Activated CD4-positive, alpha-beta T cell treated with anti-CD3 and anti-CD28 coated beads, Interleukin-2, amount 50 U/mL, for 48 hours (primary cell): ENCODE results near the gene GPATCH11.

ENCODE experiments used
- DNase-seq, 2 experiments: peaks; one replicate each; pipeline ENCODE4 v3.0.0-alpha.2; 2020

The GPATCH11 gene

DNA sequence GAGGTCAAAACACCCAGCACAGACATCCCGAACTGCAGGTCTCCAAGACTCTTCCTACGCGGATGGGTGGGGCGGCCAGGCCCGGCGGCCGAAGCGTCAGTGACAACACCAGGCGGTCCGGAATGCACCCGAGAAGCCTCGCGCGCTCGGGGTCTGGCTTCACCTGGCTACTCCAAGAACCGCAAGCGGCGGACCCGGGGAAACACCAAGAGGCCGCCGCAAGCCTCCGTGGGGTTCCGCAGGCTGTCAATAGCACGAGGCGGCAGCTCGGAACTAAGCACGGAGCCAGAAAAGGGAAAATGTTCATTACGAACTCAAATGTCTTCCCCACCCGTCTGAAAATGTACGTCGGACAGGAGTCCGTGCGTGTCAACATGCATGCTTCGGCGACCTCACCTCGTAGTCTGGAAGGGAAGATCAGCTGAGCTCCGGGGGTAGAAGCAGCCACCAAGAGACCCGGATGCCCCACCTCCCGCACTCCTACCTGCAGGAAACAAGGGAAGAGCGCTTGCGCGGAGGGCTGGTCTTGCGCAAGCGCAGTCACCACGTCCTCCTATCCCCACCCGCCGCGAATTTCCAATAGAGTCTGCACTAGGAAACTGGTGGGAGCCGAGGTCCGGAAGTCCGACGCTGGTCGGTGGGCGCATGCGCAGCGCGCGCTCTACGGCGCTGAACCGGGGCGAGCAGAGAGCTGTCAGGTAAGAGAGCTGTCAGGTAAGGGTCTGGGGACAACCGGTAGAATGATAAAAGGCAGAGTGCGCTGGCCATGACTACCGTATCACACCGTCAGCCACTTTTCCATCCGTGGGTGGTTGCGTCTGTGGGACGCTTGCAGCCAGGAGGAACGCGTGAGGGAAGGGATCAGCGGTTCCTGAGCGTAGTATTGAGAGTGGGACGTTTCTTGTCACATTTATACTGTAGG, at the start of gene GPATCH11, which contains the start of gene HEATR5B:
Gene GPATCH11, plus strand, starts transcription at position 646 of the 922 bp plus-strand sequence. CDS start 3,864 bp downstream, outside the sequence.
Gene HEATR5B, minus strand, starts transcription at position 500 of the 922 bp plus-strand sequence. CDS start 958 bp downstream, outside the sequence.
- DNase-seq, result peak; percentile 91 to 94

DNA sequence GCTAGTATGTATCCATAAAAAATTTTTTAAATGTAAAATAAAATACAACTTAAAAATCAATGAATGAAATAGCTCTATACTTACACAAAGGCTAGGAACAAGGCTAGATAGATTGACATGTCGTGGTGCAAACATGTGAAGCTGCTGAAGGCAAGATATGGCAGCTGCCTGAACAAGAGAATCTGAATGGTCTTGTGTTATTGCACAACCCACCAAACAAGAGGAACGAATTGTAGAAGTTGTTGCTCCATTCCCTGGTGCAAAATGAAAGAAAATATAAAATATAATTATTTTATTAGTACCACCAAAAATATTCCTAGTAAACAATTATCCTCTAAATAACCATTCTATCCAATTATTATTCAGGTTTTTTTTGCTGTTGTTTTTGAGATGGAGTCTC, 46.5 kb upstream of the GPATCH11 start:
- DNase-seq, result no peak

DNA sequence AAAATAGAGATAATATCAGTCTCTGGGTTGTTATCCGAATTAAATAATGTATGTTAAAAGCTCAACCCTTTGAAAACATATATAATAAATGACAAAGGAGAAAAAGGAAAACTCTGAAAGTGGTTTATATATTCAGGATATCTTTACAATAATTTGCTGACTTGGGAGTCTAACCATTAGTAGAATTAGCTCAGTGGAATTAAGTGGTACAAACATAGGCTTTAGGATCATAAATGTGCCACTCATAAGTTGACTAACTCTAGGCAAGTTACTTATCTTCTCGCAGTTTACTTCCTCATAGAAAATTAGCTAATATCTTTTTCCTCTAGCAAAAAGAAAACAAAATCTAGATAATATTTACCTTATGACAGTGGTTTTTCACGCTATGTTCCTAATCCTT, 44.7 kb upstream of the GPATCH11 start:
- no peak for DNase-seq

DNA sequence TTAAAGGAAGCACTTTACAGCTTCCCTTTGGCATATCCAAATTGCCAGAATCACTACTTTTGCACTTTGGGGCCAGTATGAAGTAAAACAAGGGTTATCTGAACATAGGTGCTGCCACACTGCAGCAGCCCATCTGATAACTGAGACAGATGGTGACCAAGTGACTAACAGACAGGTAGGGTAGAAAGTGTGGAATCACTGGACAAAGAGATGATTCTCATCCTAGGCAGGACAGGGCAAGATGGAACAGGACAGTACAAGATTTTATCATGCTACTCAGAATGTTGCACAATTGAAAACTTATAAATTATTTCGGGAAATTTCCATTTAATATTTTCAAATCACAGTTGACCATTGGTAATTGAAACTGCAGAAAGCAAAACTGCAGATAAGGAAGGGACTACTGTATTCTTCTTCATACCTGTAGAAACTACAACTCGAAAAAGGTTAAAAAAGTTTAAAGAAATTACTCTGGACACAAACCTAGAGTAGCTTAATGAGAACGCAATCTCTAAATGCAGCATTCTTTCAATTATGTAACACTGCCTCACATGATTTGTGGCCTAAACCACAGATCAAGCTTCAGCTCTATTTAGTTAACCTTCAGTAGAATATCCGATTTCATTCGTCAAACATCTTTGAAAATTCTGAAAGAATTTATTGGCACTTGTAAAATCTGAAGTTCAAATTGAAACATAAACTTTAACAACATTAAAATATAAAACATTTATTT, 31.6 kb upstream of the GPATCH11 start:
- no peak for DNase-seq

DNA sequence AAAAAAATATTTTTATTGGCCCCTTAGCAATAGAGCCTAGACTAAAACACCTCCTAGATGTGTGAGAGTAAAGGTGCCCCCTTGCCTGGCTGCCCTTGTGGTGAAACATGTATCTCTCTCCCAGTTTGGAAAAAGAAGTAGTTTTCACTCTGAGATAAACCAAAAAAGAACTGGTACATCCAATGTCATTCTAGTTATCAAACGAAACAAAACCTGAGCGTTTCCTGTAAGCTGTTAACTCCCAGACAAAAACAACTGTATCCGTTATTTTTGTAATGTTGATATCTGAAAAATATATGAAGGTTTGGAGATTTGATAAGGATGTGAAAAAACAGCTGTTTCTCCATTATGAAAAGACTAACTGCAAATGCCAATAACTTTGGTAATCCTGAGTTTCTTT, 24.5 kb upstream of the GPATCH11 start:
- no peak for DNase-seq

DNA sequence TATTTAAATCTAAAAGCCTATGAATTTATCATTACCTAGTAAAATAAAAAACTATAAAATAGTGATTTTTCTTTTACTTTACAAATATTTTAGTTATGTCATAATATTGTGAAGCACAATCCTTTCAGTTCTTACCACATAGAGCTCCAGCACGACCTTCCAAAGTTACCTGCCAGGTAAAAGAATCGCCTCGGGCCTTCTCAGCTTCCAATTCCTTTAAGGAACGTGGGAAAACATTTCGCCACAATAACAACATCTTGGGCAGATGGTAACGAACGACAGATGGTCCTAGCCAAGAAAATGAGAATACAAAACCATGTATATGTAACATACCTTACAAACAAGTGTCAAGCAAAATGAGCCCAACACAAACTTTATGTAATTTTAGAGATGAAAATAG, 23.9 kb upstream of the GPATCH11 start:
- DNase-seq, result no peak

DNA sequence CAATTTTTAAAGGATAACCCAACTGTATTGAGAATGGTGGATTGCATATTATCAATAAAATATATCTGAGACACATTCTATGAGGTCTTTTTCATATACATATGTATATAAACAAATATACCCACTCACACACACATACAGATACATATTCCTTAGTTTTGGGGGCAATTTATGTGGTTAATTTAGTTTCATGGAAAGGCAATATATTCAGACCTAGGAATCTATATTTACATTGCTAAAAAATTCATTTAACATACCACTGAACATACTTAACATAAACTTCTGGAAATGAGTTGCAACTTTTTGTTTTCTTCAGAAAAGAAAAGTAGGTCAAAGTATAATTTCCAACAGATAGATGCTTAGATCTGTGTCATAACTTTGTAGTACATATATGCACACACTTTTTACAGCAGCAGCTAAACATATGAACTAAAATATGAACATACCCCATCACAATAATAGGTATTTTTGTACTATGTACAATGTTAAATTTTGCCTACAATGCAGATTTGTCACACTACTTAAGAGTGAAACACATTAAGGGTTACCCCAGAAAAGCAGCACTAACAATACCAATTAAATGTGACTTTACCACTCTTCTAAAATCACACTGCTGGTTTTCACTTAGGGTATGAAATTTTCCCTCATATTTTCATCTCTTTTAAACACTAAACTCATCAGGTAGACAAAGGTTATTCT, 23.2 kb upstream of the GPATCH11 start:
- no peak for DNase-seq

DNA sequence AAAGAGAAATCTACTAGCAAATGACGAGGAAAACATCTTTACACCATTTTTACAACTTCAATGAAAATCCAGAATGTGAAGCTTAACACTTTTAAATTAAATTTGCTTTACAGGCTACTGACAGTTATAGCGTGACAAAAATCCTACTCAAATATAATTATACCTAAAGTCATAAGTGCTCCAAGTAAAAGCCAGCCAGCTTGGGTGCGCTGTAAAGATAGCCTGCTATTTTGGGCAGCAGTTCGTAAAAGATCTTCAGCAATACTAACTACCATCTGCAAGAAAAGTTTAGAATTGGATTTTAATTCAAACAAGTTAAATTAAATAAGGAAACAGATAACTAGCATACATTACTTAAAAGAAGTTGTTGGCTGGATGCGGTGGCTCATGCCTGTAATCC, 22.5 kb upstream of the GPATCH11 start:
- DNase-seq, result no peak

DNA sequence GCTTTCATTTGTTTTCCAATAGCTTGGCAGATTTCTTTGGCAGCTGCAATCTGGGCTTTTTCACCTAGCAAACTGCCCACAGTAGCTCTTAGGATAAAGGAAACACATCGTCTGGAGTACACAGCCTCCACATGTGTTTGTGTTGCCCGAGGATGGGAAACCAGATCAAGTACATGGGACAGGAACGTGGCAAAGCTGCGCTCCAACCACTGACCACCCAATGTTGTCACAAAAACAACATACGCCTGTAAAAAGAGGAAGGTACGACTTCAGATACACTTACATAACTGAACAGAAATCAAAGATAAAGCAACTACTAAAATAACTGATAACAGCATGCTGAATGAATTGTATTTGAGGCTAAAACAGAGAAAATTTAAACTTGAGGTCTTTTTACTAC, 15.6 kb upstream of the GPATCH11 start:
- no peak for DNase-seq

DNA sequence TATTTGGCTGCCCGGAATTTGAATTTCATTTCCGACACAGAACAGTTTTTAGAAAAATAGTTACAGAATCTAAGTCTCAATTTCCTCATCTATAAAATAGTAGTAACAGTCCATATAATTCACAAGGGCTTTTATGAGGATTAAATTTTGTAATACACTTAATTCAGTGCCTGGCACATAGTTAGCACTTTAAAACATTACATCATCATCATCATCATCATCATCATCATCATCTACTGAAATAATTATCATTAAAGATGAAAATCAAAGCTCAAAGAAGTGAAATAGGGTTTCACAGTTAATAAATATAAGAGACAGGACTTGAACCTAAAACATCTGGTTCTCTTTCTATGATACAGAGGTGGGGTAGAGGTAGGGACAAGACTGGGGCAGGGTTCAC, 13.4 kb upstream of the GPATCH11 start:
- no peak for DNase-seq

DNA sequence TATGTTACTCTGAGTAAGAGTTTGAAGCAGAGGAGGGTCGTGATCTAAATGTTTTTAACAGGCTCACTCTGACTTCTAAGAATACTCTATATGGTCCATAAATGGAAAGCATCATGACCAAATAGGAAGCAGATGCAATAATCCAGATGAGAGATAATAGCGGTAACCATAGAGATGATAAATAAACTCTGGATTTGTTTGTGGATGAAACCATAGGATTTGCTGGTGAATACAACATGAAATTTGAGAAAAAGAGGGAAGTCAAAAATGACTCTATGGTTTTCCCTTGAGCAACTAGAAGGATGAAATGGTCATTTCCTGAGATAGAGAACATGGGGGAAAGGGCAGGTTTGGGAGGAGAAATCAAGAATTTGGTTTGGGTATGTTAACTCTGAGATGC, 4.1 kb upstream of the GPATCH11 start:
- no peak for DNase-seq

DNA sequence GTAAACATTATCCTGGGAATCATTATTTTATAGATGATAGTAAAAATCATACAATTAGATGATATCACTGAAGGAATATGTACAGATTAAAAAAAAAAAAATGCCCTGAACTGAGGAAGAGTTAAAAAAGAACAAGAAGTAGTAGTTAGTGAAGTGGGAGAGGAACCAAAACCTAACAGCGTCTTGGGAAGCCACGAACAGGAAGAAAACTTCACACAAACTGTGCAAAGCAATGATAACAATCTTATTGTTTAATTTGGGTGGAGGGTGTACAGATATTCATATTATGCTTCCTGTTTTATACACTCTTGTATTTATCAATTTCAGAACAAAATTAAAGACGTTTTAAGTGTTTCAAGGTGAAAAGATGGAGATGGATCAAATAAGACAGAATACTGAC, 3.6 kb upstream of the GPATCH11 start:
- DNase-seq, result no peak

DNA sequence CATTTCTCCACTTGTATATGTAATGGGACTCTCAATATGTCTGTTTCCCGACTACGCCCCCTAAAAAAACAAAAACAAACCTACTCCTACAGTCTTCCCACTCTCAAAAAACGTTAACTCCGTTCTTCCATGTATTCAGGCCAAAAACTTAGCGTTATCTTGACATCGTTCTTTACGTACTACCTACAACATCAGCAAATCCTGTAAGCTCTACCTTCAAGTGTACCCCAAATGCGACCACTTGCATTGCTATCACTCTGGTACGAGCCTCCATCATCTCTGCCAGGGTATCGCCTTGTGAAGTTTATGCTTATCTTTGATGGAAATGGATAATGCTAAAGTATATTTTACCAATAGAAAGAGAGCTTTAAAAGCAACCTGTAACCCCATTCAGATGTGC, 479 bp downstream of the GPATCH11 start:
- DNase-seq, result no peak

DNA sequence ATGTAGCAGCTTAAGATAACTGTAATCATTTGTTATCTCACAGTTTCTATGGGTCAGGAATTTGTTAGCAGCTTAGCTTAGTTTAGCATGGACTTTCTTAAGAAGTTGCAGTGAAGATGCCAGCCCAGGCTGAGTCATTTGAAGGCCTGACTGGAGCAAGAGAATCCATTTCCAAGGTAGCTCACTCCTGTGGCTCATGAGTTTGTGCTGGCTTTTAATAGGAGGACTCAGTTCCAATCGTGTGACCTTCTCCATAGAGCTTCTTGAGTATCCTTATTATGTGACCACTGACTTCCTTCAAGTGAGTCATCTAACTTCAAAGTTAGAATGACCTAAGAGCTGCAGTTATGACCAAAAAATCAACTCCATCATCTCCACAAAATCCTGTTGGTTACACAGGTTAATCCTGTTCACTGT, 1.4 kb downstream of the GPATCH11 start:
- DNase-seq, result peak in 1 of 2 experiments; percentile 7

DNA sequence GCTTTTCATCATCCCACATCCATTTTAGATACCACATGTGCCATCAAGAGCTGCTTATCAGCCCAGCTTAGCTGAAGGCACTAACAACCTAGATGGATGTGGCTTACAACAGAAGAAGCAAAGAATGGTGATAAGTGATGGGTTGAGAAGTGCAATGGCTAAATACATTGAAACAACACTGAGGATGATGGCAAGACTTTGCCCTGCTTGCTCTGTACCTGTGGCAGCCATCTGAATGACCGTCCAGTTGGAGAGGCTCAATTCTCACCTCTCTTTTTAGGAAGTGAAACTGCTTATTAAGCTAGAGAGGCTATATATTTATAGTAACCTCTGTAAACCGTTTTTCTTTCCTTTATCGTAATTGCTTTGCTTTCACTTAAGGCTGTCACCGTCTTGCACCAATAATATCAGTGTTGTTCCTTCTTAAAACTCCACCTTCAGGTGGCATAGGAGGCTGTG, 5.7 kb downstream of the GPATCH11 start:
- no peak for DNase-seq

DNA sequence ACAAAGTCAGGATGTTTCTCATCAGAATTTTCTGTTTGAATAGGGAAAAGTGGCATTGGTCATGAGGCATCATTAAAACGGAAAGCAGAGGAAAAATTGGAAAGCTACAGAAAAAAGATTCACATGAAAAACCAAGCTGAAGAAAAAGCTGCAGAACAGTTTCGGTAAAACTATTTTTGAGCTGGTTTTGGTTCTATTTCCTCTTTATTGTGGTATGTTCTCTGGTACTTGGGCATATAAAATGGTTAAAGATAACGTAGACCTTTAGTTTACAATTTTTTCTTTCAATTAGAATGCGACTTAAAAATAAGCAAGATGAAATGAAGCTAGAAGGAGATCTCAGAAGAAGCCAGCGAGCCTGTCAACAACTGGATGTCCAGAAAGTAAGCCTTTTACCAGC, 7.6 kb downstream of the GPATCH11 start:
- DNase-seq, result no peak

DNA sequence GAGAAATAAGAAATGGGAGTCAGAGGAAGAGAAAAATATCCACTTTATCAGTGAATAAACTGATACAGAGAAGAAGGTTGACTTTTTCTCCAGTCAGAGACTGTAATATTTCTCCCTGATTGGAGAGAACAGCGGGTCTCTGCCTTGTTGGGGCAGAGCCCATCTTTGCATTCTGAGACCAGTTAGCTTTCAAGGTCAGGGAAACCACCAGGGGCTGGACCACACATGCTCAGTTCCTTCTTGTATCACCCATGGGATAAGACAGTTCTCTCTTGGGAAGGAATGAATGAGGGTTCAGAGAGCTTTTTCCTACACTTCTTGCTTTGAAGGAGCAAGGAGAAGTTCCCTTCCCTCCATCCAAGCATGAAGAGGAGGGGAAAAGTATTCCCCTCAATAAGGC, 12.2 kb downstream of the GPATCH11 start:
- DNase-seq, result no peak

DNA sequence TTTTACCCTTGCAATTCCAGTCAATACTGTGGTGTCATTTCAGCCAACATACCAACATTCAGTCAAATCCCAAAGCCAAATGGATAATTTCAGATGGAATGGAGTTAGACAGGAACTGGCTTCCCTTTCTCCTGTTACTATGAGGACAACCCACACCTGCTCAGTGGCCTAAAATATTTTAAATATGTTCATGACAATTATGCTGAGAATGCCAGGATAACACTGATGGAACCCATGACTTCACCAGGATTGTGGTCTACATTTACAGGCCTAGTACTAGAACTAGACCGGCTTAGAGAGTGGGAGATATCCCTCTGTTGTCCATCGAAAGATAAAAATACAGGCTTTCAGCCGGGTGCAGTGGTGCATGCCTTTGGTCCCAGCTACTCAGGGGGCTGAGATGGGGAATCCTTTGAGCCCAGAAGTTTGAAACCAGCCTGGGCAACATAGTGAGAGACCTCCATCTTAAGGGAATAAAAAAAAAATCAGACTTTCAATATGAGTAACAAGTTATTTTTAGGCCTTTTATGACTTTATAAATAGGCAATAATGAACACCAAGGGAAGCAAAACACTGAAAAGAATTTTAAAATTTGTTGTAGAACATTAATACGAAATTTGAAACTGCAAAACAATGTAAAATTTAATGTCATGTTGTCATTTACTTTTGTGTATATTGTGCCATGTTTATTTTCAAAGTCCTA, 14.2 kb downstream of the GPATCH11 start:
- DNase-seq, result no peak

DNA sequence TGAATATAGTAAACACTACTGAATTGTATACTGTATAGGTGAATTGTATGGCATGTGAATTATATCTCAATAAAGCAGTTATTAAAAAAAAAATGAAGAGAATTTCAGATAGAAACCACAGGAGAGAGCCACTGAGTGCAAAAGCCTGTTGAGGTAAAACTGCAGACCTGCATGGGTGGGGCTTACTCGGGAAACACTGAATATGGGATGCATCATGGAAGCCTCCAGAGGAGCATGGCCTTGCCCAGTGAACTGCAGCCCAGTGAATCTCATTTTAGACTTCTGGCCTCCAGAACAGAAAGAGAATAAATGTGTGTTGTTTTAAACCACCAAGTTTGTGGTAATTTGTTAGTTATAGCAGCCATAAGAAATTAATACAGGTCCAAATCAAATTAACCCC, 15.7 kb downstream of the GPATCH11 start:
- no peak for DNase-seq

DNA sequence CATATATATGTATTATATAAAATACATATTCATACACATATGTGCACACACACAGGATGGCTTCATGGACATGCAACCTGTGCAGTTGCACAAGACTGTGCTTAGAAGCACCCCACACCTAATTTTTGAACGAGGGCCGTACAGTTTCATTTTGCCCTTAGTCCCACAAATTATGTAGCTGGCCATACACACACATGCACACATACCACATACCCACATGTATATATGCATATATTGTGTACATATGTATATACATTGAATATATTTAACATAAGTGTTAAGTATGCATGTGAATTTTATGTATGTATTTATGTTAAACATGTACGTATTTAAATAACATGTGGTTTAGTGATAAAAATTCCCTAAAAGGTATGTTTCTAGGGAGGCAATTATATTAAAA, 18.3 kb downstream of the GPATCH11 start:
- DNase-seq, result no peak

DNA sequence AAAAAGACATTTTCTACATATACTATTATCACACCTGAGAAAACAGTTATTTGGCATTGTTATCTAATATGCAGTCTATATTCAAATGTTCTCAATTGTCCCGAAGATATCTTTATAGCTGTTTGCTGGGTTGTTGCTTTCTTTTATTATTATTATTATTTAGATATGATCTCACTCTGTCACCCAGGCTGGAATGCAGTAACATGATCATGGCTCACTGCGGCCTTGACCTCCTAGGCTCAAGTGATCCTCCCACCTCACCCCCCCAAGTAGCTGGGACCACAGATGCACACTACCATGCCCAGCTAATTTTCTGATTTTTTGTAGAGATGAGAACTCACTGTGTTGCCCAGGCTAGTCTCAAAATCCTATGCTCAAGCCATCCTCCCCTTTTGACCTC, 19.9 kb downstream of the GPATCH11 start:
- no peak for DNase-seq

DNA sequence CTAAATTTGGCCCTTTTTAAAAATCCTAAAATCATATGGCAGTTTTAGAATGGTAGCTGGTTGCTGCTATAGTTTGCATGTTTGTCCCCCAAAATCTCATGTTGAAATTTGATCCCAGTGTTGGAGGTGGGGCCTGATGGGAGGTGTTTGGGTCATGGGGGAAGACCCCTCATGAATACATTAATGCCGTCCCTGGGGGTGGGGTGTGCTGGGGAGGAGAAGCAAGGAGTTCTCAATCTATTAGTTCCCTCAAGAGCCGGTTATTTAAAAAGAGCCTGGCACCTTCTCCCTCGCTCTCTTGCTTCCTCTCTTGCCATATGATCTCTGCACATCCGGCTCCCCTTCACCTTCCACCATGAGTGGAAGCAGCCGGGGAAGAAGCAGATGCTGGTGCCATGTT, 20.8 kb downstream of the GPATCH11 start:
- no peak for DNase-seq

DNA sequence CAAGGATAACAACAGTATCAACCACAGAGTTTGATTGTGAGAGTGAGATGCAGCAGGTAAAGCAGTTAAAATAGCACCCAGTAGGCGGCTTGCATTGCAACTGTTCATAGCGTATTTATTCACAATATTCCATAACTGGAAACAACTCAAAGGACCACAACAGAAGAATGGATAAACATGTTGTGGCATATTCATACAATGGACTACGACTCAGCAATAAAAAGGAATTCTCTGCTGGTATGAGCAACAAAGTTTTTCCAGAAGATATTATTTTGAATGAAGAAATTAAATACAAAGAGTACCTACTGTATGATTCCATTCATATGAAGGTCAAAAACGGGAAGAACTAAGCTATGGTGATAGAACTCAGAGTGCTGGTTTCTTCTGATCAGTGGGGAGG, 25.2 kb downstream of the GPATCH11 start:
- no peak for DNase-seq
